Heart right ventricle (tissue), 16 donors: ENCODE data around the gene POPDC2. TPM values are rescaled to one million over a fixed set of nuclear protein-coding genes. Genes with fewer than 3 reads are reported as not detected.

Experiments
- ATAC-seq, 8 donors: fragments of 200-7000 bp; cut with Tn5 transposase; one replicate each; pipeline ENCODE4 v1.9.1; 2020; ENCODE audit warnings: mild to moderate bottlenecking in 8 of 8, moderate library complexity in 8 of 8, moderate number of reproducible peaks in 1 of 8
- DNase-seq, 2 donors: peaks; one replicate each; pipeline ENCODE4 v3.0.0-alpha.2; 2020
- H3K27ac ChIP-seq, 10 donors: fragments of 200-600 bp; sonication (generic) in 2 of 10; one replicate each; pipeline versions ENCODE4 v1.5.0 to v1.8.0; 2020 to 2022; ENCODE audit warnings: mild to moderate bottlenecking in 3 of 10
- H3K27me3 ChIP-seq, 7 donors: fragments of 200-600 bp; one replicate each; pipeline ENCODE4 v1.8.0; 2021 to 2022; ENCODE audit warnings: mild to moderate bottlenecking in 2 of 7
- H3K36me3 ChIP-seq, 9 donors: fragments of 200-600 bp; sonication (generic) in 1 of 9; one replicate each; pipeline versions ENCODE4 v1.5.0 to v1.8.0; 2020 to 2022; ENCODE audit warnings: mild to moderate bottlenecking in 2 of 9
- H3K4me1 ChIP-seq, 9 donors: fragments of 200-600 bp; sonication (generic) in 1 of 9; one replicate each; pipeline versions ENCODE4 v1.5.0 to v1.8.0; 2020 to 2022; ENCODE audit warnings: mild to moderate bottlenecking in 4 of 9
- H3K4me3 ChIP-seq, 10 donors: fragments of 200-600 bp; sonication (generic) in 2 of 10; one replicate each; pipeline versions ENCODE4 v1.5.0 to v1.8.0; 2020 to 2022; ENCODE audit warnings: mild to moderate bottlenecking in 7 of 10, moderate library complexity in 2 of 10
- H3K9me3 ChIP-seq, 11 donors: fragments of 200-600 bp in 10 of 11; sonication (generic) in 2 of 11; one replicate each; pipeline versions ENCODE4 v1.5.0 to v1.8.0; 2013 to 2022; ENCODE audit warnings: mild to moderate bottlenecking in 2 of 11, control low read depth in 1 of 11, moderate library complexity in 1 of 11
- WGBS, 2 donors: extraction: QIAGEN DNeasy Blood & Tissue Kit; methylation state at CpG; one replicate each; pipeline ENCODE4 v1.1.7; 2013; ENCODE audit warnings: inconsistent platforms in 1 of 2; 5-methylcytosine and 5-hydroxymethylcytosine counted together
- intact Hi-C, 10 donors: fragments of 100-400 bp; cut with DNase I; formaldehyde crosslinking; loops; one replicate each; pipeline versions ENCODE4 v1.11.1 to v1.14.2; 2022
- polyA plus RNA-seq, 2 donors: library from polyadenylated mRNA; stranded (reverse); fragments of 200-250 nt; gene quantifications; one replicate each; pipeline ENCODE4 v1.2.3, GENCODE V29; 2013
- total RNA-seq, 10 donors: library from RNA; stranded (reverse); fragmentation: NEBNext Ultra II Directional in 3 of 10; extraction: Animal tissue kit (Norgen Biotek cat#: 25700) in 3 of 10; gene quantifications; one replicate each; pipeline versions ENCODE4 v1.2.1 to v1.2.4, GENCODE V29; 2021 to 2023
- TF ChIP-seq, protein P1 (sequence below), 9 donors: fragments of 200-600 bp; sonication (generic) in 2 of 9; IDR thresholded peaks; one replicate each; pipeline versions ENCODE4 v1.5.0 to v1.8.0; 2021 to 2022; ENCODE audit warnings: antibody characterized with exemption in 9 of 9, mild to moderate bottlenecking in 5 of 9, moderate library complexity in 1 of 9
- donor health status: Arrhythmogenic right ventricular cardiomyopathy.
- donor health status: ischemic (EF 13 %, LVEDD 7.1; RV severe dilation, severe dysfunction).
- donor health status: healthy with polysubstance abuse.
- donor health status: DM: no; HTN: yes; CAD: no.
- donor health status: DM: no; HTN: no; CAD: no.
- donor health status: ischemic (EF 25% LVEDD 6.9; RV normal size, moderate dysfunction).
- donor health status: ischemic (EF 25% LVEDD 5.7; RV mildly dilated, moderate dysfunction).
- donor health status: healthy.
- donor health status: DM: yes; HTN: yes; CAD: no.
- donor health status: Ischemic cardiomyopathy.
- donor health status: ischemic (EF 35%, LVEDD 5.7; RV mildly dilated, moderate dysfunction).
- donor health status: nonischemic (EF 11% LVEDD 7.7; RV severe dilation, severe dysfunction).
- donor health status: DM: yes; HTN: yes; CAD: no.
- donor health status: PGD.
- donor health status: ischemic (EF 29% LVEDD 5.4; RV normal size, mild dysfunction).
- donor health status: nonischemic (EF 23%, LVEDD 6.1; RV moderate dilation, normal function).

Gene POPDC2
- total and polyA plus RNA-seq, 12 donors, result 351 to 928 (median 732) TPM

DNA sequence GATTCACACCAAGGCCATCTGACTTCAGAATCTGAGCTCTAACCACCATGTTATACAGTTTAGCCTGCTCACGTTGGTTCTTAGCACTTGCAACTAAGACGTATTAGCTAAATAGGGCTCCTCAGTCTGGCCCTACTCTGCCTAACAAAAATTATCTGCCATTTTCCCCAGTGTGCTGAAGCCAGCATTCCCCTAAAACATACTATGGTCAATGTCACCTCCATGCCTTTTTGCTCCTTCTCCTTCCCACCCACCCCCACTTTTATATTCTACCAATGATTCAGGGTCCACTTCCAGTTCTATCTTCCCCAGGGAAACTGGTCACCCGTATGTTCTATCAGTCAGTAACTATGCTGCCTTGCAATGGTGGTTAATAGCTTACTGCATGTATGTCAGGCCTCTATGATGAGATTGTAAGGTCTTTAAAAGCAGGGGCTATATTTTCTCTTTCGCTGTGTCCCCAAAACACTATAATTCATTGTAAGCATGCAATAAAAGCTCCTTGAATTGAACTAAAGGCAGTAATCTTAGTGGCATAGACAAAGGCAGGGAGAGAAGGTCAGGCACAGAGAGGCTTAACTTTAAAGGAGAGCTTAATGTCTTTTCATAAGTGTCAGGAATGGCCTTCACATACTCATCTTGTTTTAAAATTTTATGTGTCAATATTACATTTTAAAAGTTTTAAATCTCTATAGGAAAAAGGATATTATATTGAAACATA lies 23.3 kb downstream of the POPDC2 start:
- TF ChIP-seq, protein P1, sequence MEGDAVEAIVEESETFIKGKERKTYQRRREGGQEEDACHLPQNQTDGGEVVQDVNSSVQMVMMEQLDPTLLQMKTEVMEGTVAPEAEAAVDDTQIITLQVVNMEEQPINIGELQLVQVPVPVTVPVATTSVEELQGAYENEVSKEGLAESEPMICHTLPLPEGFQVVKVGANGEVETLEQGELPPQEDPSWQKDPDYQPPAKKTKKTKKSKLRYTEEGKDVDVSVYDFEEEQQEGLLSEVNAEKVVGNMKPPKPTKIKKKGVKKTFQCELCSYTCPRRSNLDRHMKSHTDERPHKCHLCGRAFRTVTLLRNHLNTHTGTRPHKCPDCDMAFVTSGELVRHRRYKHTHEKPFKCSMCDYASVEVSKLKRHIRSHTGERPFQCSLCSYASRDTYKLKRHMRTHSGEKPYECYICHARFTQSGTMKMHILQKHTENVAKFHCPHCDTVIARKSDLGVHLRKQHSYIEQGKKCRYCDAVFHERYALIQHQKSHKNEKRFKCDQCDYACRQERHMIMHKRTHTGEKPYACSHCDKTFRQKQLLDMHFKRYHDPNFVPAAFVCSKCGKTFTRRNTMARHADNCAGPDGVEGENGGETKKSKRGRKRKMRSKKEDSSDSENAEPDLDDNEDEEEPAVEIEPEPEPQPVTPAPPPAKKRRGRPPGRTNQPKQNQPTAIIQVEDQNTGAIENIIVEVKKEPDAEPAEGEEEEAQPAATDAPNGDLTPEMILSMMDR (IDR thresholded peaks at IDR 0.05), result no peak
- 72 to 75% methylated on average over 4 of the region's 4 CpGs for WGBS, 2 donors
- H3K36me3 ChIP-seq, result peaks cover 0 to 27% (median 11%) of the 10 kb centered on the region in 9 donors
- no peak overlapping the region for H3K4me3 ChIP-seq
- H3K27ac ChIP-seq, result peak overlapping the region; percentile 25 to 94 (median 88)
- DNase-seq (no peak), ATAC-seq (no peak)
- no peaks in the 10 kb centered on the region for H3K9me3 ChIP-seq
- intact Hi-C loops, result loop anchor here in 5 of 10 donors (5.0 kb wide), 3 partner anchors 35 to 60 kb away; partner anchors contain the start of genes PLA1A (in 3 of the 5) and ADPRH (in 2 of the 5)
- no peaks in the 10 kb centered on the region for H3K27me3 ChIP-seq
- H3K4me1 ChIP-seq, result peaks cover 10 to 68% (median 55%) of the 10 kb centered on the region in 9 donors

DNA sequence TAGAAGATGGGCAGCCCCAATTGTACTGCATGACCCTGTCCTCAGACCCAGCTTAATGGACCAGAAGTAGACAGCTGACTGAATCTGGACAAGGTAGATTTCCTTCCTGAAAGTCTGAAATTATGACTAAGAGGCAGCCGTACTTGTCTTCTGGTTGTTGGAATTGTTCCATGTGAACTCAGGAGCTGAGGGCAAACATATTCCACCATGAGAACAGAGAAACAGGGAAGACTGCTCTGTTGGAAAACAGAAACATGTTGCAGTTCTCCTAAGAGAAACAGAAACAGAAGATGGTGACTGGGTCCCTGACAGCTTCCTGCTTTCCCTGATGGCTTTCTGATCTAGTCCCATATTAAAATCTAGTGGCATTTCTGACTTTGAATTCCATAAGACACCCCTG lies 24.1 kb downstream of the POPDC2 start:
- Histone ChIP-seq H3K27ac (peak overlapping the region; percentile 6 to 94 (median 88)), H3K27me3 (no peaks in the 10 kb centered on the region), H3K4me3 (no peak overlapping the region), H3K9me3 (no peaks in the 10 kb centered on the region), H3K4me1 (peaks cover 10 to 73% (median 60%) of the 10 kb centered on the region in 9 donors), H3K36me3 (peaks cover 0 to 19% (median 3%) of the 10 kb centered on the region in 9 donors)
- peak in 3 of 8 donors; percentile 0 to 6 (median 2) for ATAC-seq
- DNase-seq, result no peak
- intact Hi-C loops, result loop anchor here in 5 of 10 donors (5.0 kb wide), 3 partner anchors 36 to 59 kb away; partner anchors contain the start of genes PLA1A (in 3 of the 5) and ADPRH (in 2 of the 5)
- 8 to 14% methylated on average over 1 of the region's 1 CpG for WGBS, 2 donors
- TF ChIP-seq, protein P1 (IDR thresholded peaks at IDR 0.05), result no peak

DNA sequence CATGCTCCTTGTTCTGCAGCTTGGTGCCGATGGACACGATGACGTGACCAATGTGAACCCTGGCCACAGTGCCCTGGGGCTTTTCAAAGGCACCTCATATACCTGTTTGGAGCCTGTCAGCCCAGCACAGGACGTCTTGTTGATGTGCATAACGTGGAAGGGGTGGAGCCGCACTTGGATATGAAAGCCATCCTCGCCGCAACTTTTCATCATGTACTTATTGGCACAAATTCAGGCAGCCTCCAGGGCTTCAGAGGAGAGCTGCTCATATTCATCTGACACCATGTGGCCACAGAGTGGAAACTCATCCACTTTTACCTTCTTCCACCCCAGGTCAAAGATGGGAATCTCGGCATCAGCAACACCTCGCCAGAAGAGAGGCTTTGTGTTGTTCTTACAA lies 24.7 kb downstream of the POPDC2 start:
- WGBS, 2 donors, result 56 to 62% methylated on average over 10 of the region's 10 CpGs
- TF ChIP-seq, protein P1 (IDR thresholded peaks at IDR 0.05), result peak in 4 of 9 donors; percentile 7 to 23 (median 17)
- no peaks in the 10 kb centered on the region for H3K27me3 ChIP-seq
- no peaks in the 10 kb centered on the region for H3K9me3 ChIP-seq
- no peak overlapping the region for H3K4me3 ChIP-seq
- H3K4me1 ChIP-seq, result peaks cover 10 to 78% (median 65%) of the 10 kb centered on the region in 9 donors
- DNase-seq (no peak), ATAC-seq (peak in 3 of 8 donors; percentile 3 to 55 (median 21))
- intact Hi-C loops, result loop anchor here in 5 of 10 donors (5.0 kb wide), 3 partner anchors 37 to 58 kb away; partner anchors contain the start of genes PLA1A (in 3 of the 5) and ADPRH (in 2 of the 5)
- H3K36me3 ChIP-seq, result peaks cover 0 to 14% (median 0%) of the 10 kb centered on the region in 9 donors
- H3K27ac ChIP-seq, result peak overlapping the region; percentile 25 to 94 (median 88)

DNA sequence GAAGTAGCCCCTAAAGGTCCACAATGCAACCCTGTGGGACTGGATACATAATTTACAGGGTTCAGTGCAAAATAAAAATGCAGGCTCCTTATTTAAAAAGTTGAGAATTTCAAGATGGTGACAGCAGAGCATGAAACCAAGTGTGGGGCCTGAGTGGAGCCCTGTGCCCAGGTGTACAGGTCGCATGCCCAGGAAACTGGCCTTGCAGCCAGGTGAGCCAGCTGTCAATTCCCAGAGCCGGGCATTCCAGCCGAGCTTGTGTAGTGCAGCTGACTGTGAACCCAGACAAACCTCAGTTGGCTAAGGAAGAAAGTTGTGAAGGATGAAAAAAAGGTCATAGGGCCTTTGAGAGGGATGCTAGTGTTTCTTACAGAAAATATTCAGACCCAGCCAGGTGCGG lies 27.6 kb downstream of the POPDC2 start:
- ATAC-seq, result no peak
- H3K4me3 ChIP-seq, result no peak overlapping the region
- TF ChIP-seq, protein P1 (IDR thresholded peaks at IDR 0.05), result no peak
- H3K27me3 ChIP-seq, result no peaks in the 10 kb centered on the region
- H3K9me3 ChIP-seq, result no peaks in the 10 kb centered on the region
- no peak overlapping the region for H3K27ac ChIP-seq
- DNase-seq, result no peak
- 87 to 92% methylated on average over 4 of the region's 4 CpGs for WGBS, 2 donors
- intact Hi-C loops, result loop anchor here in 2 of 10 donors (5.0 kb wide), 1 partner anchor 36 kb away; the partner anchor contains the start of gene PLA1A (in 2 of the 2)
- H3K36me3 ChIP-seq, result no peaks in the 10 kb centered on the region
- peaks cover 11 to 77% (median 68%) of the 10 kb centered on the region in 9 donors for H3K4me1 ChIP-seq
